ENCODE data around the gene APOC3. TPM values are rescaled to one million over a fixed set of nuclear protein-coding genes. Genes with fewer than 3 reads are reported as not detected.

APOC3 gene
- total and polyA plus RNA-seq, 2 experiments from 2014 or later, result 2,125 to 2,309 TPM

DNA sequence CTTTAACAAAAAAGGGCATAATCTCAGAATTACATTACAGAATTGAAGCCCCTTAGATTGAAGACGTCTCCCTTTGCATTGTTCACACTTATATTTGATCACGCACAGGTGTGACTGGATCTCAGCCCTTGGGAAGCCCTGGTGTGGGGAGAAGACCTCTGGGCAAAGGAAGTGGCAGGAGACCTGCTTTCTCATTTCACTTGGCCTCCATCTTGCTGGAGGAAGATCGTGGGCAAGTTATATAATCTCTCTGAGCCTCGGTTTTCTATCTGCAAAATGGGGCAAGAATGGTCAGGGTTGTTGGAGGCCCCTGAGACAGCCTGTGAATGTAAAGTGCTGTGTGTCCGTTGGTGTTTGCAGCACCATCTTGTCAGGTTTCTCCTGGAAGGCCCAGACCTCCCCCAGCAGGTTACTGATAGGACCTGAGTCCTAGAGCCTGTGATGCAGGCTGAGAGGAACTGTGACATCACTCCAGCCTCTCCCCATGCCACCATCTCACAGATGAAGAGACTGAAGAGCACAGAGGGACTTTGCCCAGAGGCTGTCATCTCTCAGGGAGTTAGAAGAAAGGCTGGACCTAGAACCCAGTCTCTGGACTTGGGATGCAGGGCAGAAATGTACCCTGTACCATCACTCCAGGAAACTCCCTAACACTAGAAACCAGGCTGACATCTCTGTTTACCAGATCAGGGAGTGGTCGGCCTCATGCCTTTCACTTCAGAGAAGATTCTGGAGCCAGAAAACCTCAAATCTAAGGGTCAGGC lies 8.8 kb downstream of the APOC3 start:
- H3K27ac ChIP-seq, result peak overlapping the region; percentile 88
- H3K36me3 ChIP-seq (replicated peaks; ENCODE audit: insufficient read depth, low read depth), result no peaks in the 10 kb centered on the region
- no peak overlapping the region for H3K4me2 ChIP-seq
- TF ChIP-seq, protein P1, sequence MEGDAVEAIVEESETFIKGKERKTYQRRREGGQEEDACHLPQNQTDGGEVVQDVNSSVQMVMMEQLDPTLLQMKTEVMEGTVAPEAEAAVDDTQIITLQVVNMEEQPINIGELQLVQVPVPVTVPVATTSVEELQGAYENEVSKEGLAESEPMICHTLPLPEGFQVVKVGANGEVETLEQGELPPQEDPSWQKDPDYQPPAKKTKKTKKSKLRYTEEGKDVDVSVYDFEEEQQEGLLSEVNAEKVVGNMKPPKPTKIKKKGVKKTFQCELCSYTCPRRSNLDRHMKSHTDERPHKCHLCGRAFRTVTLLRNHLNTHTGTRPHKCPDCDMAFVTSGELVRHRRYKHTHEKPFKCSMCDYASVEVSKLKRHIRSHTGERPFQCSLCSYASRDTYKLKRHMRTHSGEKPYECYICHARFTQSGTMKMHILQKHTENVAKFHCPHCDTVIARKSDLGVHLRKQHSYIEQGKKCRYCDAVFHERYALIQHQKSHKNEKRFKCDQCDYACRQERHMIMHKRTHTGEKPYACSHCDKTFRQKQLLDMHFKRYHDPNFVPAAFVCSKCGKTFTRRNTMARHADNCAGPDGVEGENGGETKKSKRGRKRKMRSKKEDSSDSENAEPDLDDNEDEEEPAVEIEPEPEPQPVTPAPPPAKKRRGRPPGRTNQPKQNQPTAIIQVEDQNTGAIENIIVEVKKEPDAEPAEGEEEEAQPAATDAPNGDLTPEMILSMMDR (IDR thresholded peaks at IDR 0.05; ENCODE audit: poor library complexity), result no peak
- TF ChIP-seq EZH2phosphoT487 (IDR thresholded peaks at IDR 0.05; ENCODE audit: low read depth, severe bottlenecking, unreplicated experiment) (no peak), EZH2 (IDR thresholded peaks at IDR 0.05; ENCODE audit: borderline replicate concordance) (no peak)
- peaks cover 35% of the 10 kb centered on the region for H3K4me1 ChIP-seq (ENCODE audit: insufficient read depth)
- H4K20me1 ChIP-seq (ENCODE audit: insufficient read depth, poor library complexity, severe bottlenecking), result no peaks in the 10 kb centered on the region
- H2AFZ ChIP-seq, result no peak overlapping the region
- H3K9me3 ChIP-seq (ENCODE audit: low read depth), result no peaks in the 10 kb centered on the region
- 87% methylated on average over 6 of the region's 6 CpGs for WGBS (ENCODE audit: low lambda C conversion rate, missing lambda C conversion rate)
- peaks cover 5% of the 10 kb centered on the region for H3K79me2 ChIP-seq
- H3K27me3 ChIP-seq, result no peaks in the 10 kb centered on the region
- H3K4me3 ChIP-seq, result no peak overlapping the region
- no peaks in the 10 kb centered on the region for H3K9me2 ChIP-seq (replicated peaks; ENCODE audit: insufficient read depth)
- peak; percentile 54 for DNase-seq (ENCODE audit: low spot score)

DNA sequence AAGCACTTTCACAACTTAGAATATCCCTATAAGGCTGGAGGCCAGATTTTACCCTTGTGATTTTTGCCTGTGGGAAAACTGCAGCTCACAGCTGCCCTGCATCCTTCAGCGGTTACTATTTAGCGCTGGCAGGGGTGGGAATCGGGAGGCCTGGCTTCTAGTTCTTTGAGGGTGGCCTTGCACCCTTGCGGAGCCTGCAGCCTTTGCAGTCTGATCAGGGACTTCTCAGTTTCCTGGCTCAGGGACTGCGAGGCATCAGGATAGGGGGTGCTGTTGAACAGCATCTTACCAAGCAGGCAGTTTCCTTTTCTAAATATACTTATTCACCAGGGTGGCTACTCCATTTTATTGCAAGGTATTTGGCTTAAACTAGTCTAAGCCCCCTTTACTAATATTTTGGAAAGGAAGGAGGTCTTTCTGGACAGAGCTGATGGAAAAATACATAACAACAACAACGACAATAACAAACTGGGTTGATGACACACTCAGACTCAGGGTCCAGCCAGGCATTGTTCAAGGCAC lies 10.6 kb downstream of the APOC3 start:
- TF ChIP-seq, protein P1 (IDR thresholded peaks at IDR 0.05; ENCODE audit: poor library complexity), result peak; percentile 2
- no peak for TF ChIP-seq EZH2phosphoT487 (IDR thresholded peaks at IDR 0.05; ENCODE audit: low read depth, severe bottlenecking, unreplicated experiment)
- TF ChIP-seq EZH2 (IDR thresholded peaks at IDR 0.05; ENCODE audit: borderline replicate concordance), result no peak
- Histone ChIP-seq H3K9me2 (replicated peaks; ENCODE audit: insufficient read depth) (no peaks in the 10 kb centered on the region), H3K36me3 (replicated peaks; ENCODE audit: insufficient read depth, low read depth) (no peaks in the 10 kb centered on the region), H3K4me1 (ENCODE audit: insufficient read depth) (peaks cover 32% of the 10 kb centered on the region), H3K4me3 (no peak overlapping the region), H3K27me3 (no peaks in the 10 kb centered on the region), H3K27ac (no peak overlapping the region), H3K4me2 (no peak overlapping the region), H3K9me3 (ENCODE audit: low read depth) (no peaks in the 10 kb centered on the region), H4K20me1 (ENCODE audit: insufficient read depth, poor library complexity, severe bottlenecking) (no peaks in the 10 kb centered on the region), H2AFZ (no peak overlapping the region), H3K79me2 (peaks cover 3% of the 10 kb centered on the region)
- 70% methylated on average over 6 of the region's 6 CpGs for WGBS (ENCODE audit: low lambda C conversion rate, missing lambda C conversion rate)
- DNase-seq (ENCODE audit: low spot score), result no peak

DNA sequence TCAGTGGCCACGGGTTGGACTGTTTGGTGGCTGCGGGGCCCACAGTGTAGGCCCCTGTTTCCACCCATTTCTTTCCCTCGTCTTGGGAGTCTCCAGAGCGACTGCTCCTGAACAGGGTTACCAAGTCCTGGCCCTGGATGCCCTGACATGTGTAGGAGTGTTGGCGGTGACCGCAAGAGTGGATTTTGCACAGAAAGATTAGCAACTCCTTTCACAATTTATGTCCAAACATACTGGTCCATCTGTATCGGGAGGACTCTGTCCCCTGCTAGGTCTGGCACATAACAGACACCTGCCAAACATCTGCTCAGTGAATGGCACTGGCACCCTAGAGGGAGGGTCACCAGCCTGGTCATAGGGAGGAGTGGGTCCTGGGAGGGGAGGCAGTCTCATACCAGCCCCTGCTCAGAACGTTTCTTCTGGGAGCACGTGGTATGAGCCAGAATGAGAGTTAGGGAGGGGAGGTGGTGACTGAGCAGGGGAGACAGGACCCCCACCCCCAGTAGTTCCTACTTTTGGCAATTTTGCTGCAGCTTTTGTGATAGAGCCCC lies 11.1 kb downstream of the APOC3 start:
- 83% methylated on average over 9 of the region's 9 CpGs for WGBS (ENCODE audit: low lambda C conversion rate, missing lambda C conversion rate)
- Histone ChIP-seq H2AFZ (no peak overlapping the region), H3K4me2 (no peak overlapping the region)

More for the DNA sequence above, 11.1 kb downstream of the APOC3 start:
- Histone ChIP-seq H3K4me1 (ENCODE audit: insufficient read depth) (peaks cover 27% of the 10 kb centered on the region), H3K79me2 (peaks cover 3% of the 10 kb centered on the region), H3K4me3 (no peak overlapping the region), H3K9me3 (ENCODE audit: low read depth) (no peaks in the 10 kb centered on the region), H3K9me2 (replicated peaks; ENCODE audit: insufficient read depth) (no peaks in the 10 kb centered on the region), H3K36me3 (replicated peaks; ENCODE audit: insufficient read depth, low read depth) (no peaks in the 10 kb centered on the region), H3K27me3 (no peaks in the 10 kb centered on the region), H3K27ac (no peak overlapping the region), H4K20me1 (ENCODE audit: insufficient read depth, poor library complexity, severe bottlenecking) (no peaks in the 10 kb centered on the region)
- TF ChIP-seq EZH2 (IDR thresholded peaks at IDR 0.05; ENCODE audit: borderline replicate concordance) (no peak), EZH2phosphoT487 (IDR thresholded peaks at IDR 0.05; ENCODE audit: low read depth, severe bottlenecking, unreplicated experiment) (no peak)
- TF ChIP-seq, protein P1 (IDR thresholded peaks at IDR 0.05; ENCODE audit: poor library complexity), result no peak
- DNase-seq (ENCODE audit: low spot score), result no peak
